ENCODE data around the gene PTPRM.

Gene PTPRM

DNA sequence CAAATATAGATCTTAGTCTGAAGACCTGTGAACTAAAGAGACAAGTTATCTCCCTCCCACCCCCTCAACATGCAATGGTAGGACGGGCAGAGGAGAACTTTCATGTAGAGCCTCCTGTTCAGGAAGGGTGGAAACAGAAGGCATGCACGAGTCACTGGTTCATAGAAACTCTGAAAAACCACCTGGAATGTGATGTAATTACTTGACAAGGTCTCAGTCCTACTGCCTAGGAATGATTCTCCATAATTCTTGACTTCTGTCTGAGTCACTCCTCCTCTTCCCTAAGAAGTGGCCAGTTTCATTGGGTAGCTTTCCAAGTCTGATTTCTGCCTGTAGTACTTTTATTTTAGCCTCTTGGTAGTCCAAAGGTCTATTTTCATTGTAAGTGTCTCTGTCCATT lies 277.3 kb downstream of the PTPRM start:
- no peak for DNase-seq (ENCODE audit: low read depth, low spot score)
- in situ Hi-C loops (cut with HindIII; ENCODE audit: low sequenced_read_pairs): no loop called here
- H3K4me3 ChIP-seq (ENCODE audit: low read depth, low read length): no peak overlapping the region
- TF ChIP-seq, protein P1, sequence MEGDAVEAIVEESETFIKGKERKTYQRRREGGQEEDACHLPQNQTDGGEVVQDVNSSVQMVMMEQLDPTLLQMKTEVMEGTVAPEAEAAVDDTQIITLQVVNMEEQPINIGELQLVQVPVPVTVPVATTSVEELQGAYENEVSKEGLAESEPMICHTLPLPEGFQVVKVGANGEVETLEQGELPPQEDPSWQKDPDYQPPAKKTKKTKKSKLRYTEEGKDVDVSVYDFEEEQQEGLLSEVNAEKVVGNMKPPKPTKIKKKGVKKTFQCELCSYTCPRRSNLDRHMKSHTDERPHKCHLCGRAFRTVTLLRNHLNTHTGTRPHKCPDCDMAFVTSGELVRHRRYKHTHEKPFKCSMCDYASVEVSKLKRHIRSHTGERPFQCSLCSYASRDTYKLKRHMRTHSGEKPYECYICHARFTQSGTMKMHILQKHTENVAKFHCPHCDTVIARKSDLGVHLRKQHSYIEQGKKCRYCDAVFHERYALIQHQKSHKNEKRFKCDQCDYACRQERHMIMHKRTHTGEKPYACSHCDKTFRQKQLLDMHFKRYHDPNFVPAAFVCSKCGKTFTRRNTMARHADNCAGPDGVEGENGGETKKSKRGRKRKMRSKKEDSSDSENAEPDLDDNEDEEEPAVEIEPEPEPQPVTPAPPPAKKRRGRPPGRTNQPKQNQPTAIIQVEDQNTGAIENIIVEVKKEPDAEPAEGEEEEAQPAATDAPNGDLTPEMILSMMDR (IDR thresholded peaks at IDR 0.05; ENCODE audit: low read depth, low read length): no peak

DNA sequence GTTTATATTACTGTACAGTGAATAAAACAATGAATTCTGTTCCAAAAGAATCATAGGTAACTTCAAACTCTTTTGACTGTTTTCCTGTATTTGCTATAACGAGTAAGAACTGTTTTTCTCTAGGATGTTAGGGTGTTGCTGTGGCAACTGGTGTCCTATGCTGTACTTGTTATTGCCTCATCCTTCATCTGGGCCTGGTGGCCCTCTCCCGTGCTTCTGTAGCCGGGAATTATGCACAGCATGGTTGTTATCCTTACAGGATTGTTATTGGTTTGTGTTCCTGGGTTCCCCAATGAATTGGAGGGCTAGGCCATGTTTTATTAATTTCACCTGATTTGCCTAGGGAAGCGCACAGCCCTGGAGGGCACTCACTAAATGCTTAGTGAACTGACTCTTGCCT lies 279.2 kb downstream of the PTPRM start:
- H3K4me3 ChIP-seq (ENCODE audit: low read depth, low read length): no peak overlapping the region
- in situ Hi-C loops (cut with HindIII; ENCODE audit: low sequenced_read_pairs): no loop called here
- TF ChIP-seq, protein P1 (IDR thresholded peaks at IDR 0.05; ENCODE audit: low read depth, low read length): no peak
- DNase-seq (ENCODE audit: low read depth, low spot score): peak; percentile 32

DNA sequence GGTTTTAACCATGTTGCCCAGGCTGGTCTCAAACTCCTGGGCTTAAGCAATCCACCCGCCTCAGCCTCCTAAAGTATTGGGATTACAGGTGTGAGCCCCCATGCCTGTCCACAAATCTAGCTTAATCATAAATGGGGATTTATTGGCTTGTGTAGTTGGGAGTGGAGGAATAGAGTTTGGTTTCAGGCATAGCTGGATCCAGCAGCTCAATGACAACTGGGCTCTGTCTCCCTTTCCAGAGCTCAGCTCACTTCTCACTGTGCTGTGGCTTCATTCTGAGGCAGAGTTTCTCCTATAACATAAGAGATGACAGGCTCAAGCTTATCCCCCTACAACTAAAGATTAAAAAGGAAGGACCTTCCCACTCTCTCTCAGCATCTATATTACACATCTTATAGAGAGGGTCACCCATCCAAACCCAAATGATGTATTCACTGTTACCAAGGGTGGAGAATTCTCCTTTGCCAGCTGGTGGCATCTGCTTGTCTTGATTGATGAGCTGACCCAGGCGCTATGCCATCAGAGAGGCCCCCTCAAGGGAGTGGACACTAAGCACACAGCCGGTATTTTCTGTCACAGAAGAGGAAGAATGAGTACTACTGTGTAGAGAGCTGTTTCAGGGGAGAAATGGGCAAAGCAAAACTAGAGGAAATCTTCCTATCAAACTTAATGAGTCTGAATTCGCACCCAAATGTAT lies 280.4 kb downstream of the PTPRM start:
- no peak overlapping the region for H3K4me3 ChIP-seq (ENCODE audit: low read depth, low read length)
- in situ Hi-C loops (cut with HindIII; ENCODE audit: low sequenced_read_pairs): no loop called here
- TF ChIP-seq, protein P1 (IDR thresholded peaks at IDR 0.05; ENCODE audit: low read depth, low read length): no peak
- DNase-seq (ENCODE audit: low read depth, low spot score): no peak

DNA sequence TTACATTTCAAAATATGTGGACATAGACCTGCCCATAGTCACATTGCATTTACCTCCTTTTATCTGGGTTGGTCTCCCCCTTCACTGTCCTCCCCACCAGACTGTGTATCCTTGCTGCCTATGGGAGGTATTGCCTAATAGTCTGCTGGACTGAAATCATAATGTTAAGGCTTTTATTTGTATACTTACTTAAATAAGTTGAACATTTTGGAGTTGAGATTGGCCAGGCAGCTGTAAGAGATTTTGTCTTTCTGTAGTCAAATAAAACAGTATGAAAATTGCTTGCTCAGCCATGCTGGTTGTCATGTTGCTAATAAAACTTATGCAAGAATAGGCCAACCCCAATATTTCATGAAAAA lies 280.9 kb downstream of the PTPRM start:
- no peak for DNase-seq (ENCODE audit: low read depth, low spot score)
- TF ChIP-seq, protein P1 (IDR thresholded peaks at IDR 0.05; ENCODE audit: low read depth, low read length): no peak
- in situ Hi-C loops (cut with HindIII; ENCODE audit: low sequenced_read_pairs): no loop called here
- no peak overlapping the region for H3K4me3 ChIP-seq (ENCODE audit: low read depth, low read length)

DNA sequence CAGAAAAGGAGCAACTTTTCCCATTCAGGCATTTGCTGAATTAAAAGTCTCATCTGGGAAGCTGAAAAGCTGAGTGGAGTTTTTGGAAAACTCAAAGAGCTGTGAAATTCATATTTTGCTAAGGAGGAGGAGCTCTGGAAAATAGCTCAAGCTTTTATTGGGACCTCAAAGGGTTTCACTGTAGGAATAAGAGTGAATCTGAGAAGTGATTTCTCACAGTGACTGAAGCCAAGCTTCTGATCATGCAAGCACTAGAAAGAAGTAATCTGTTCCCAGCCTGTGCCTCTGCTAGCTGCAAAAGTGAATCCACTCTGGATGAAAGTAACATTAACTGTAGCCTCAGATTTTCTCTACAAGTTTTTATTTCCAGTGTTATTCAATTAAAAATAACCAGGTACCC lies 283.3 kb downstream of the PTPRM start:
- DNase-seq (ENCODE audit: low read depth, low spot score): no peak
- H3K4me3 ChIP-seq (ENCODE audit: low read depth, low read length): no peak overlapping the region
- TF ChIP-seq, protein P1 (IDR thresholded peaks at IDR 0.05; ENCODE audit: low read depth, low read length): no peak
- in situ Hi-C loops (cut with HindIII; ENCODE audit: low sequenced_read_pairs): no loop called here

DNA sequence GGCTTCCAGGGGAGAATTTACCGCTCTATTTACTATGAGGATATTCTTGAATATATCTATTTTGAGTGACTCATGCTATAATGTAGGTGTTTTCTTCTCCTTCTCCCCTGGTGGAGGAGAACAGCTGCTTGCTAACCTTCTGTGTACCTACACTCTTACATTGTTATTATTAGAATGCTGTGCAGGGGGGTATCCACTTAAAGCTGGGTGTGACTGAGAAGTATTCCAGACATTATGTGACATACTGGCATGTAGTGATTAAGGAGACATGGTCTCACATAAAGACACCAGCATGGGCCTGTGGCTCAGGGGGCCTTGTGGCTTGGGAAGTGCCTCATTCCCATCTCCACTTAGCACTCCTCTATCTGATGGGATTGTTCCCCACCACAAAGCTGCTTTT lies 287.9 kb downstream of the PTPRM start:
- in situ Hi-C loops (cut with HindIII; ENCODE audit: low sequenced_read_pairs): no loop called here
- DNase-seq (ENCODE audit: low read depth, low spot score): no peak

More for the DNA sequence above, 287.9 kb downstream of the PTPRM start:
- H3K4me3 ChIP-seq (ENCODE audit: low read depth, low read length): no peak overlapping the region
- TF ChIP-seq, protein P1 (IDR thresholded peaks at IDR 0.05; ENCODE audit: low read depth, low read length): no peak
